GOT3 (cell line): ENCODE measurements around the gene AGBL4.

Source experiments
- DNase-seq: peaks from one replicate; lab custom pipeline; 2025; ENCODE audit warnings: mixed read lengths; lab: John Stamatoyannopoulos, UW

AGBL4 gene

GRCh38 chr1:49185450-49185980, 838.2 kb downstream of the AGBL4 start:
- DNase-seq, result no peak

DNA sequence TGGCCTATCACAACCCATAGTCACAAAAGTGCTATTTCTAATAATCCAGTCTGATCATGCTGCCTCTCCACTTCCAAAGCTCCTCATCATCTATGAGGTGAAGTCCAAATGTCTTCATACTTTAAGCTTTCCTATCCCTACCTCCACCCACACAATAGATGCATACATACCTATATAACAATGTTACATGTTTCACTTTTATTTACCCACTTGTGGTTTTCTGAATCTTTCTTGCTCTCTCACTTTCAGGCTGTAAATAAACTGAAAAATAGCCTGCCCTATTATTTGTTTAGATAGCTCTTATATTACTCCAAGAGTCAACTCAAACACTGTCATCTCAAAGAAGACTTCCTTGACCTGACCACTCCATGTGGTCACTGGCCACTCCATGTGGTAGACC, 840.3 kb downstream of the AGBL4 start:
- no peak for DNase-seq

- DNase-seq, result no peak
These were observed 842.7 kb downstream of the AGBL4 start for GRCh38 chr1:49181033-49181432.

DNA sequence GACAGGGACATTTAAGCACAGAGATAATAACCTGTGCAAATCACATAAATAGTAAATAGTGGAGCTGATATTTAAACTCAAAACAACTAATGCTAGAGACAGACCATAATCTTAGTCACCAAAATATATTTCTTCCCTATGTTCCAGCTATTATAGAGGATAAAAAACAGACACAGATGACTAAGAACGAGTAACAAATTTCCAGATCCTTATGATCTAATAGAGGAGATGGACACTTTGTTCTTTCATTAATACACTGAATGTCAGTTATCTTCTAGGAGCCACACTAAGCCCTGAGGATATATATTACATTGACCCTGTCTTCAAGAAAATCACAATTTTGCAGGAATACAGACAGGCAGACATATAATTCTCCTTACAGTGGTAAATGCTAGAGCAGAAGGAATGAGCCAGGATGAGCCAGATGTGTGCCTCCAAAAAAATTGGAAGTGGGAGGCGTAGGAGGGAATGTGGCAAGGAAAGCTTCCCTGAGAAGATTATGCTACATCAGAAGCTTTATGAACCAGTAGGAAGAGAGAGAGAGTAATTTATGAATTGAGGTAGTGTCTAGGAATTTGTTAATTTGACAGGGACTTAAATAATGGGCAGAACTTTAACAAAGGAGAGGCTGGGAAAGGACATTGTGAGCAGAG, 851.7 kb downstream of the AGBL4 start:
- no peak for DNase-seq

- no peak for DNase-seq
These were observed 857.7 kb downstream of the AGBL4 start for GRCh38 chr1:49166031-49166430.

GRCh38 chr1:49163031-49163430, 860.7 kb downstream of the AGBL4 start:
- no peak for DNase-seq

DNA sequence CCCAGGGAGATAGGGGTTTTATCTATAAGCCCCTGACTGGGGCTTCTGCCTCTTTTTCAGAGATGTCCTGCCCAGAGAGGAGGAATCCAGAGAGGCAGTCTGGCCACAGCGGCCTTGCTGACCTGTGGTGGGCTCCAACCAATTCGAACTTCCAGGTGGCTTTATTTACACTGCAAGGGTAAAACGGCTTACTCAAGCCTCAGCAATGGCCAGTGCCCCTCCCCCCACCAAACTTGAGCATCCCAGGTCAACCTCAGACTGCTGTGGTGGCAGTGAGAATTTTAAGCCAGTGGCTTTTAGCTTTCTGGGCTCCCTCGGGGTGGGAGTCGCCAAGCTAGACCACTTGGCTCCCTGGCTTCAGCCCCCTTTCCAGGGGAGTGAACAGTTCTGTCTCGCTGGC, 863.1 kb downstream of the AGBL4 start:
- no peak for DNase-seq

DNA sequence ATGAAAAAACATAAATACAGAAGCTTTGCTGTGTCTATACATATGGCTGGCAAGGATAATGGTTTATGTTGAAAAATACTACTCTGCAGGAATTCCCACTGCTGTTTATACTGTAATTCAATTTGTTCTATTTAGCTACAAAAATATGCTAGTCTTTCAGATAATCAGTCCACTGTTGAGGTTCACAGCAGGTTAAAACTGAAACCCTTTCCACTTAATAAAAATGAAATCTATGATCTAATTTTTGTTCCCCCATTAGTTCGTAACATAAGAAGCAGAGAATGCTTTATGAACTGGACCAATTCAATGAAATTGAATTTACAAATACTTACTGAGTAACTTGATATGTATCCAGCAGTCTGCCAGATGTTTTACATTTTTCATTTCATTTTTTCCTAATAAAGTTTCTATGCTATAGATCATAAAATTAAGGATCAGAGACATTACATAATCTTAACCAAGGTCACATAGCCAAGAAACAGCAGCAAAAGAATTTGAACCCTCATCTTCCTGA, 887.0 kb downstream of the AGBL4 start:
- DNase-seq, result no peak

- no peak for DNase-seq
These were observed 898.0 kb downstream of the AGBL4 start for GRCh38 chr1:49125746-49126145.

GRCh38 chr1:49111931-49112330, 911.8 kb downstream of the AGBL4 start:
- DNase-seq, result no peak

- DNase-seq, result no peak
These were observed 917.3 kb downstream of the AGBL4 start for GRCh38 chr1:49106445-49106844.

DNA sequence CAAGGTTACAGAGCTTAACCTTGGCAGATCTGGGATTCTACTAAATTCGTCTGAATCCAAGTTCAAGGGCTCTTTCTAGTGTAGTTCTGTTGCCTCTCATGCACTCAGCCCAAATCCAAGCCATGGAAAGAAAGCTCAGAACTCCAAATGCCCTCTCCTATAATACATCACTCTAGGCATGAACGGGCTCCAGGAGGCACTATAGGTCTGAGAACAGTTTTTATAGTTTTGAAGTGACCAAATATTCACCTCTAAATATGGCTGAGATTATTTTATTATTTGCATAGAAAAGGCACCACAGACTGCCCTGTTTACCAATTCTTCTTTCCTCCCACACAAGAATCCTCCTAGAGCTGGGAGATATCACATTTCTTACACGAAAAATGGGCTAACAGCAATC, 919.2 kb downstream of the AGBL4 start:
- no peak for DNase-seq

- DNase-seq, result no peak
These were observed 921.0 kb downstream of the AGBL4 start for GRCh38 chr1:49102752-49103151.

GRCh38 chr1:49098866-49099265, 924.9 kb downstream of the AGBL4 start:
- no peak for DNase-seq

GRCh38 chr1:49086327-49086726, 937.4 kb downstream of the AGBL4 start:
- DNase-seq, result no peak

GRCh38 chr1:49085079-49085478, 938.7 kb downstream of the AGBL4 start:
- no peak for DNase-seq

- DNase-seq, result no peak
These were observed 963.0 kb downstream of the AGBL4 start for GRCh38 chr1:49060766-49061165.

DNA sequence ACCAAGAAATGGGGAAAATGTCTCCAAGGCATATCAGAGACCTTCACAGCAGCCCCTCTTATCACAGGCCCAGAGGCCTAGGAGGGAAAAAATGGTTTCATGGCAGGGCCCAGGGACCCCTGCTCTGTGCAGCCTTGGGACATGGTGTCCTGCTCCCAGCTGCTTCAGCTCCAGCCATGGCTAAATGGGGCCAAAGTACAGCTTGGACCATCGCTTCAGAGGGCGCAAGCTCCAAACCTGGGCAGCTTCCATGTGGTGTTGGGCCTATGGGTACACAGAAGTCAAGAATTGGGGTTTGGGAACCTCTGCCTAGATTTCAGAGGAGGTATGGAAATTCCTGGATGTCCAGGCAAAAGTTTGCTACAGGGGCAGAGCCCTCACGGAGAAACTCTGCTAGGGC, 964.7 kb downstream of the AGBL4 start:
- no peak for DNase-seq

- DNase-seq, result no peak
These were observed 971.7 kb downstream of the AGBL4 start for GRCh38 chr1:49052102-49052501.

- DNase-seq, result no peak
These were observed 972.1 kb downstream of the AGBL4 start for GRCh38 chr1:49051647-49052046.

DNA sequence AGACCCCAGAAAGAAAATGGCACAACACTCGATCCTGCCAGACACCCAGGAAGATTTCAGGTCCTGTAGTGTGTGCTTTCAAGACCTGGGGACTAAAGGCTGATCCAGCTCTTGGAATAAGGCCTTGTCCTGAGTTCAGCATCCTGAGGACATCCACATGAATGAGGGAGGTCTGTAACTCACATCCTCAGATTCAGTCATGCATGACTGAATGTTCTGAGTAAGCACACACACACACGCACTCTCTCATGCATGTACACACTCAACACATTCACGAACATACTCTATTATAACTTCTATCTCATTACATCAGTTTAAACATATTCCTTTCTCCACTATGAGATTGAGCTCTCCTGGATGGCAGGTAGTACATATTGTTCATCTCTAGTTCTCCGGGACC, 973.7 kb downstream of the AGBL4 start:
- DNase-seq, result no peak

- DNase-seq, result no peak
These were observed 975.6 kb downstream of the AGBL4 start for GRCh38 chr1:49048188-49048587.

GRCh38 chr1:49046305-49046704, 977.4 kb downstream of the AGBL4 start:
- no peak for DNase-seq

DNA sequence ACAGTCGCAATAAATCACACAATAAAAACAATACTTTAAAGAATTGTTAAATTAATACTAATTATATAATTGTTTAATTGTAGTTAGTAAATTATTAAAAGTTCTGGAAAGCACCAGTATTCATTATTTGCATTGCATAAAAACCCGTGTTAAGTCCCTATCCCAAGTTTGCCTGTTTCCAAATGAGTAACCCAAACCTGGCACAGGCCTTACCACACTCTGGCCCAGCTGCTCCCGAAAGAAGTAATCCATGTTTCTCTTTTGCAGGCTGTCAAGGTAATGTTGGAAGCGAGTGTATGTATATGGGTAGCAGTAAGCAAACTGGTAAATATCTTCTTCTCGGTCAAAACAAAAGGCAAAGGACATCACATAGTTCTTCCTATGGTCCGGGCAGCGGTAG, 978.4 kb downstream of the AGBL4 start:
- DNase-seq, result no peak
